Osteoblast (primary cell): ENCODE measurements around the gene UBN1. TPM values are rescaled to one million over a fixed set of nuclear protein-coding genes. Genes with fewer than 3 reads are reported as not detected.

ENCODE experiments used
- DNase-seq: peaks from one replicate; pipeline ENCODE4 v3.0.0; 2011; ENCODE audit warnings: low spot score, mixed read lengths; ENCODE audit not compliant: insufficient read length; ENCODE audit errors: missing footprints
- H2AFZ ChIP-seq: 2 replicates; pipeline ENCODE4 v1.6.0; 2011; ENCODE audit warnings: mild to moderate bottlenecking, low read length
- H3K27ac ChIP-seq: 2 replicates; pipeline ENCODE4 v1.5.1; 2011; ENCODE audit warnings: mild to moderate bottlenecking, low read depth, low read length, moderate library complexity
- H3K27me3 ChIP-seq: 2 replicates; pipeline ENCODE4 v1.6.0; 2012; ENCODE audit warnings: mild to moderate bottlenecking, control low read depth, inconsistent platforms, low read length, moderate library complexity; ENCODE audit not compliant: insufficient read depth
- H3K36me3 ChIP-seq: 2 replicates; pipeline ENCODE4 v1.5.1; 2011; ENCODE audit warnings: mild to moderate bottlenecking, low read length, control low read depth, moderate library complexity; ENCODE audit not compliant: insufficient read depth
- H3K4me1 ChIP-seq: 2 replicates; pipeline ENCODE4 v1.5.1; 2011; ENCODE audit warnings: mild to moderate bottlenecking, low read length, control low read depth, moderate library complexity; ENCODE audit not compliant: insufficient read depth
- H3K4me2 ChIP-seq: 2 replicates; pipeline ENCODE4 v1.6.0; 2011; ENCODE audit warnings: mild to moderate bottlenecking, low read length; ENCODE audit not compliant: insufficient read depth
- H3K4me3 ChIP-seq: fragments of 200-600 bp; sonication (generic); 3 replicates; pipeline ENCODE4 v1.5.1; 2012; ENCODE audit warnings: mild to moderate bottlenecking, low read length, inconsistent platforms; ENCODE audit not compliant: insufficient read depth
- H3K79me2 ChIP-seq: 2 replicates; pipeline ENCODE4 v1.6.0; 2012; ENCODE audit warnings: mild to moderate bottlenecking, low read length, control low read depth, inconsistent platforms; ENCODE audit not compliant: insufficient read depth
- H3K9me3 ChIP-seq: 2 replicates; pipeline ENCODE4 v1.5.1; 2011; ENCODE audit warnings: low read depth, low read length, control low read depth
- H4K20me1 ChIP-seq: 2 replicates; pipeline ENCODE4 v1.6.0; 2012; ENCODE audit warnings: mild to moderate bottlenecking, low read length, control low read depth; ENCODE audit not compliant: insufficient read depth
- CTCF ChIP-seq: IDR thresholded peaks from 2 replicates; pipeline ENCODE4 v1.5.1; 2011; ENCODE audit warnings: mild to moderate bottlenecking, low read depth, low read length, moderate library complexity; ENCODE audit errors: extremely low read depth
- total RNA-seq: library from RNA; depleted of rRNA; stranded (reverse); fragments of >200 nt; gene quantifications from 2 replicates; pipeline ENCODE4 v1.2.3, GENCODE V29; 2012

UBN1 gene
- total RNA-seq, 1 donor: 38.4 TPM

GRCh38 chr16:4833584-4833983, 13.7 kb upstream of the UBN1 start:
- DNase-seq: no peak
- H3K9me3 ChIP-seq: no peaks in the 10 kb centered on the region
- H3K4me2 ChIP-seq: no peak overlapping the region
- no peaks in the 10 kb centered on the region for H3K27me3 ChIP-seq
- peaks cover 83% of the 10 kb centered on the region for H3K36me3 ChIP-seq
- TF ChIP-seq CTCF: no peak
- H3K4me1 ChIP-seq: no peaks in the 10 kb centered on the region
- peaks cover 33% of the 10 kb centered on the region for H3K79me2 ChIP-seq
- H3K27ac ChIP-seq: no peak overlapping the region
- H2AFZ ChIP-seq: no peak overlapping the region
- H3K4me3 ChIP-seq: no peak overlapping the region
- H4K20me1 ChIP-seq: peaks cover 12% of the 10 kb centered on the region

- Histone ChIP-seq H3K36me3 (peaks cover 82% of the 10 kb centered on the region), H3K79me2 (peaks cover 46% of the 10 kb centered on the region), H3K4me3 (no peak overlapping the region), H3K4me2 (no peak overlapping the region), H3K4me1 (no peaks in the 10 kb centered on the region), H2AFZ (no peak overlapping the region), H4K20me1 (peaks cover 23% of the 10 kb centered on the region), H3K27ac (no peak overlapping the region), H3K9me3 (no peaks in the 10 kb centered on the region), H3K27me3 (no peaks in the 10 kb centered on the region)
- TF ChIP-seq CTCF: no peak
- DNase-seq: no peak
Observed at GRCh38 chr16:4836727-4837126, 10.6 kb upstream of the UBN1 start.

GRCh38 chr16:4837733-4838501, 9.4 kb upstream of the UBN1 start:
- peaks cover 80% of the 10 kb centered on the region for H3K36me3 ChIP-seq
- no peak for DNase-seq

More at GRCh38 chr16:4837733-4838501, 9.4 kb upstream of the UBN1 start:
- no peak overlapping the region for H3K4me2 ChIP-seq
- no peak overlapping the region for H3K27ac ChIP-seq
- H3K9me3 ChIP-seq: no peaks in the 10 kb centered on the region
- no peaks in the 10 kb centered on the region for H3K27me3 ChIP-seq
- H3K4me3 ChIP-seq: no peak overlapping the region
- H4K20me1 ChIP-seq: peaks cover 24% of the 10 kb centered on the region
- peaks cover 49% of the 10 kb centered on the region for H3K79me2 ChIP-seq
- H3K4me1 ChIP-seq: no peaks in the 10 kb centered on the region
- no peak for TF ChIP-seq CTCF
- H2AFZ ChIP-seq: no peak overlapping the region
